Activated B cell treated with CpG ODN at 0.5 μM for 24 hours (primary cell): Measurements from ENCODE around the gene MCOLN1. TPM values are rescaled to one million over a fixed set of nuclear protein-coding genes. Genes with fewer than 3 reads are reported as not detected.

Source experiments
- ATAC-seq: fragments of 200-7000 bp; cut with Tn5 transposase; one replicate; pipeline ENCODE4 v1.10.0; 2021; ENCODE audit warnings: low read depth, mild to moderate bottlenecking, moderate library complexity
- CTCF ChIA-PET: fragments of 350-600 bp; sonication (Branson Sonifier 250); formaldehyde crosslinking; loops from one replicate; lab custom pipeline; 2021; ENCODE audit warnings: antibody characterized with exemption; lab: Charles Lee
- POLR2A ChIA-PET: fragments of 350-600 bp; sonication (Branson Sonifier 250); formaldehyde crosslinking; loops from one replicate; lab custom pipeline; 2021; ENCODE audit warnings: antibody characterized with exemption; lab: Charles Lee
- DNase-seq: peaks from one replicate; pipeline ENCODE4 v3.0.0; 2022
- H3K27ac Mint-ChIP-seq: one replicate; pipeline ENCODE4 v1.8.0; 2020; ENCODE audit warnings: mixed read lengths
- H3K27me3 Mint-ChIP-seq: one replicate; pipeline ENCODE4 v1.8.0; 2021; ENCODE audit warnings: mixed read lengths
- H3K36me3 Mint-ChIP-seq: one replicate; pipeline ENCODE4 v1.8.0; 2021; ENCODE audit warnings: low read depth, mixed read lengths
- H3K4me1 Mint-ChIP-seq: one replicate; pipeline ENCODE4 v1.8.0; 2021; ENCODE audit warnings: mixed read lengths
- H3K4me3 Mint-ChIP-seq: one replicate; pipeline ENCODE4 v1.8.0; 2020; ENCODE audit warnings: mild to moderate bottlenecking, mixed read lengths
- H3K9me3 Mint-ChIP-seq: one replicate; pipeline ENCODE4 v1.8.0; 2020; ENCODE audit warnings: mixed read lengths
- intact Hi-C: fragments of 100-400 bp; cut with micrococcal nuclease; formaldehyde crosslinking; loops from one replicate; pipeline ENCODE4 v1.15.1; 2024
- total RNA-seq: library from RNA; stranded (reverse); gene quantifications from 2 replicates; pipeline ENCODE4 v1.2.3, GENCODE V29; 2022
- TF ChIP-seq, protein P1 (sequence below): fragments of 200-600 bp; IDR thresholded peaks from one replicate; pipeline ENCODE4 v1.8.0; 2022; ENCODE audit warnings: antibody characterized with exemption, mild to moderate bottlenecking

MCOLN1 gene
- total RNA-seq, 1 donor from 2014 or later: 13.7 TPM

DNA sequence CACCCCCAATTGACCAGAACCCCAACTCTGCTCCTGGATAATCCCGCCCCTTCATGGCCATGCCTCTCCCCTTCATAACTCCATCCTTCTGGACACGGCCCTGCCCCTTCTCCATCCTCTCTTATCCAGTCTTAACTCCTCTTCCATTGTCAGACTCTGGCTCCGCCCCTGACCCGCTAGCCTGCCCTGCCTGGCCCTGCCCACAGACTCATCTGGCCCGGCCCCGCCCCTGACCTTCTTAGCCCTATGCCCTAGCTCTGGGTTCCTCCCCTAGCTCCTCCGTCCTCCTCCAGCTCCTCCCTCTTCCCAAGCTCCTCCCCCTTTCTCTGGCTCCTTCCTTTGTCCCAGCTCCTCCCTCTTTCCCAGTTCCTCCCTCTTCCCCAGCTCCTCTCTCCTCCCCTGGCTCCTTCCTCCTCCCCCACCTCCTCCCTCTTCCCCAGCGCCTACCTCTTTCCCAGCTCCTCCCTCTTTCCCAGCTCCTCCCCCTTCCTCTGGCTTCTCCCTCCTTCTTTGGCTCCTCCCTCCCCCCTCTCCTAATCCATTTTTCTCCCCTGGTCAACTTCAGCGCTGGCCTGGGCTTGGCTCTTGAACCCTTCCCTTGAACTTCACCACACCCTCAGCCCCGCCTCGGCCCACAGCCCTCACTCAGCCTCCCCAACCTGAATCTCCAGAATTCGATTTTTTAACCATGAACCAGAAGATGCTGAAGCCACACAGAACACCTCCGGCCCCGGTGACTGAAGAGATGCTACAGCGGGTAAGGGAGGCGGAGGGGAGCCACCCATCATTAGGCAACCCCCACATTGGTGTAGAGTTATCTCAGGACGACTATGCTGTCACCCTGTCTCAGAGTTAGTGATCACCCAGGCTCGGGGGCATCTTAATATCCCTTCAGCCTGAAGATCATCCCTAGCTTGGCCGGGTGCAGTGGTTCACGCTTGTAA lies 15.8 kb upstream of the MCOLN1 start:
- Mint-ChIP-seq H3K27ac (no peak overlapping the region), H3K9me3 (no peaks in the 10 kb centered on the region), H3K4me1 (peaks cover 14% of the 10 kb centered on the region), H3K4me3 (no peak overlapping the region), H3K27me3 (peaks cover 31% of the 10 kb centered on the region), H3K36me3 (no peaks in the 10 kb centered on the region)
- DNase-seq (no peak), ATAC-seq (peak; percentile 78)
- CTCF ChIA-PET: no interaction called here
- intact Hi-C loops: loop anchor here (2.0 kb wide), 1 partner anchor 18 kb away; the partner anchor contains the start of gene PEX11G
- TF ChIP-seq, protein P1, sequence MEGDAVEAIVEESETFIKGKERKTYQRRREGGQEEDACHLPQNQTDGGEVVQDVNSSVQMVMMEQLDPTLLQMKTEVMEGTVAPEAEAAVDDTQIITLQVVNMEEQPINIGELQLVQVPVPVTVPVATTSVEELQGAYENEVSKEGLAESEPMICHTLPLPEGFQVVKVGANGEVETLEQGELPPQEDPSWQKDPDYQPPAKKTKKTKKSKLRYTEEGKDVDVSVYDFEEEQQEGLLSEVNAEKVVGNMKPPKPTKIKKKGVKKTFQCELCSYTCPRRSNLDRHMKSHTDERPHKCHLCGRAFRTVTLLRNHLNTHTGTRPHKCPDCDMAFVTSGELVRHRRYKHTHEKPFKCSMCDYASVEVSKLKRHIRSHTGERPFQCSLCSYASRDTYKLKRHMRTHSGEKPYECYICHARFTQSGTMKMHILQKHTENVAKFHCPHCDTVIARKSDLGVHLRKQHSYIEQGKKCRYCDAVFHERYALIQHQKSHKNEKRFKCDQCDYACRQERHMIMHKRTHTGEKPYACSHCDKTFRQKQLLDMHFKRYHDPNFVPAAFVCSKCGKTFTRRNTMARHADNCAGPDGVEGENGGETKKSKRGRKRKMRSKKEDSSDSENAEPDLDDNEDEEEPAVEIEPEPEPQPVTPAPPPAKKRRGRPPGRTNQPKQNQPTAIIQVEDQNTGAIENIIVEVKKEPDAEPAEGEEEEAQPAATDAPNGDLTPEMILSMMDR: no peak
- POLR2A ChIA-PET: interaction anchor here (0.6 to 0.8 kb wide), 2 partner anchors 13 to 16 kb away, joined by 3 to 5 read pairs; partner anchors contain the start of gene MCOLN1

DNA sequence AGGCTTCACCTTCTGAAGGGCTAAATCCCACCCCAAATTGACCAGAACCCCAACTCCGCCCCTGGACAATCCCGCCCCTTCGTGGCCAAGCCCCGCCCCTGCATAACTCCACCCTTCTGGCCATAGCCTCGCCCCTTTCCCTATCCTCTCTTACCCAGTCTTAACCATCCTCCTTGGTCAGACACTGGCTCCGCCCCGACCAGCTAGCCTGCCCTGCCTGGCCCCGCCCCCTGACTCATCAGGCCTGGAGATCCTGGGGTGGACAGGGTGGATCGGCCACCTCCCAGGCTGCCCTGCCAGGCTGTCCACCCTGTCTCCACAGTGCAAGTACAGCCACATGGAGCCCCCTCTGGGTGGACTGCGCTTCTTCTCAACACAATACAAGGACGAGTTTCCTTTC lies 14.5 kb upstream of the MCOLN1 start:
- CTCF ChIA-PET: no interaction called here
- POLR2A ChIA-PET: no interaction called here
- H3K36me3 Mint-ChIP-seq: no peaks in the 10 kb centered on the region
- intact Hi-C loops: loop anchor here (2.0 kb wide), 1 partner anchor 19 kb away; the partner anchor contains the start of gene PEX11G
- H3K4me1 Mint-ChIP-seq: peaks cover 14% of the 10 kb centered on the region
- TF ChIP-seq, protein P1: no peak
- peaks cover 21% of the 10 kb centered on the region for H3K27me3 Mint-ChIP-seq
- H3K27ac Mint-ChIP-seq: no peak overlapping the region
- H3K9me3 Mint-ChIP-seq: no peaks in the 10 kb centered on the region
- ATAC-seq (no peak), DNase-seq (no peak)
- H3K4me3 Mint-ChIP-seq: no peak overlapping the region

DNA sequence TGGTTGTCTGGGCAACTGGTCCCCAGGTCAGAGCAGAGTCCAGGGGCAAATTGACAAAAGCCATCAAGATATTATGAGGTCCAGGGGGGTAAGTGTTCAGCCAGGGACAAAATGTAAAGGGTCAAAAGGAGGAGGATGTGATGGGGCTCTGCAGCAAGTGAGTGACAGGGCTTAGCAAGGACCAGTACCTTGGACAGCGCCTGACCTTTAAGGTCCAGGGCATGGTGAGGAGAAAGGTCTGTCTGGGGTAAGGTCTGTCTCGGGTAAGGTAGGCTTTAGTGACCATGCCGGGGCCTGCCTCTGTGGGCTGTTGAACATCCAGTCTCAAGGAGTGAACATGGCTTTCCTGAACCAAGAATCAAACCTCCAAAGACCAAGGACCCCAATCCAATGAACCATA lies 12.8 kb upstream of the MCOLN1 start:
- Mint-ChIP-seq H3K36me3 (no peaks in the 10 kb centered on the region), H3K4me1 (peaks cover 14% of the 10 kb centered on the region), H3K9me3 (no peaks in the 10 kb centered on the region), H3K27me3 (peaks cover 20% of the 10 kb centered on the region), H3K27ac (no peak overlapping the region), H3K4me3 (no peak overlapping the region)
- ATAC-seq (no peak), DNase-seq (no peak)
- TF ChIP-seq, protein P1: no peak
- CTCF ChIA-PET: no interaction called here
- POLR2A ChIA-PET: no interaction called here
- intact Hi-C loops: no loop called here

DNA sequence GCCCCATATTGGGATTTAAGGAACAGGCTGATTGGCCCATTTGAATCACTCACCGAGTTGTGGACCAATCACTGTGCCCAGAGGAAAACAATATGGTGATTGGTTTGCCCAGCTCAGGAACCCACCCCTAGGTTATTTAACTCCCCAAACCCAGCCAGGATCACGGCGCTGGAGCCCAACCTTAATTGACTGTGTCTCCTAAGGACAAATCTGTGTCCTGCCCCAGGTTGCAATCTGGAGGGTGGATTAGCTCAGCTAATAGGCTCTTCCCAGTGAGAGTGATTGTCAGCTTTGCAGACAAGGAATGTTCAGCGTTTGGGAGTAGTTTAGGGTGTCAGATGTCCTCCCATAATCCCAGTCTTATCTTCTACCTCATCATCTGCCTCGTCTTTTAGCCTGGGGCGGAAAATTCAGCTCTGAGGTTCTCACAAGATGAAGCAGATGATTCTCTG lies 10.0 kb upstream of the MCOLN1 start:
- POLR2A ChIA-PET: interaction anchor here (0.6 kb wide), 1 partner anchor 44 kb away, joined by 3 read pairs; no protein-coding TSS in a partner anchor
- Mint-ChIP-seq H3K27ac (no peak overlapping the region), H3K27me3 (peaks cover 10% of the 10 kb centered on the region), H3K36me3 (no peaks in the 10 kb centered on the region), H3K4me1 (peaks cover 10% of the 10 kb centered on the region), H3K9me3 (no peaks in the 10 kb centered on the region), H3K4me3 (no peak overlapping the region)
- DNase-seq (no peak), ATAC-seq (no peak)
- TF ChIP-seq, protein P1: no peak
- CTCF ChIA-PET: no interaction called here
- intact Hi-C loops: no loop called here
